Activated CD4-positive, alpha-beta memory T cell treated with anti-CD3 and anti-CD28 coated beads for 36 hours (primary cell): ENCODE data around the gene MYDGF. TPM values are rescaled to one million over a fixed set of nuclear protein-coding genes. Genes with fewer than 3 reads are reported as not detected.

Experiments
- CTCF ChIA-PET: fragments of 350-600 bp; sonication (Branson Sonifier 250); formaldehyde crosslinking; loops from one replicate; lab custom pipeline; 2021; ENCODE audit warnings: antibody characterized with exemption, inconsistent platforms; lab: Charles Lee
- POLR2A ChIA-PET: fragments of 350-600 bp; sonication (Branson Sonifier 250); formaldehyde crosslinking; loops from one replicate; lab custom pipeline; 2021; ENCODE audit warnings: antibody characterized with exemption; lab: Charles Lee
- DNase-seq: peaks from one replicate; pipeline ENCODE4 v3.0.0-alpha.2; 2020
- H3K27ac Mint-ChIP-seq: one replicate; pipeline ENCODE4 v1.8.0; 2021; ENCODE audit warnings: mixed read lengths
- H3K27me3 Mint-ChIP-seq: one replicate; pipeline ENCODE4 v1.8.0; 2021; ENCODE audit warnings: mixed read lengths
- H3K36me3 Mint-ChIP-seq: one replicate; pipeline ENCODE4 v1.8.0; 2021; ENCODE audit warnings: mixed read lengths
- H3K4me1 Mint-ChIP-seq: one replicate; pipeline ENCODE4 v1.8.0; 2021; ENCODE audit warnings: low read depth, mixed read lengths
- H3K4me3 Mint-ChIP-seq: one replicate; pipeline ENCODE4 v1.8.0; 2021; ENCODE audit warnings: mild to moderate bottlenecking, mixed read lengths
- H3K9me3 Mint-ChIP-seq: one replicate; pipeline ENCODE4 v1.8.0; 2021; ENCODE audit warnings: mixed read lengths
- intact Hi-C: fragments of 100-400 bp; cut with micrococcal nuclease; formaldehyde crosslinking; loops from one replicate; pipeline ENCODE4 v1.15.1; 2023
- total RNA-seq, 2 experiments: library from RNA; stranded (reverse); gene quantifications; one replicate each; pipeline ENCODE4 v1.2.3, GENCODE V29; 2021

The MYDGF gene
- total RNA-seq, 2 experiments from 2014 or later = 72.9 to 74.7 TPM

DNA sequence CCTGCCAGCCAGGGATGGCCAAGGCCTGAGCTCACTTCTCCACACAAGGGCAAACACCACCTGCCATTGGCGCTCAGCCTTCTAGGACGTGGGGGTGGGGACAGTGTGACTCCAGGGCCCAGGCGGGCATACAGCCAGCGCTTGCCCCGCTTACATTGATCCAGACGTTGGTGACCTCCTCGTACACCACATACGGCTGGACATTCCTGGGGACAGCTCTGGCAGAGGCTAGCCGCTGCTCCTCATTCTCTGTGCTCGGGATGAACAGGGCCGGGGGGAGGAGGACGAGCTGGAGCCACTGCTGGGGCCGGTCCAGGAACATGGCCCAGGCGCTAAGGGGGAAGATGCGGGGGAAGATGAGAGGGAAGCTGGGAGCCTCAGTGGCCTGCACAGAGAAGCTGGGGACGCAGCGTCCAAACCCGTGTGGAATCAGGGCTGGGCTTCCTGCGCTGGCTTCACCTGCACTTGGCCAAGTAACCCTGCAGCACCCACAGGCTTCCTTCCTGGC lies 25.1 kb upstream of the MYDGF start:
- Mint-ChIP-seq H3K27me3 (no peaks in the 10 kb centered on the region), H3K27ac (no peak overlapping the region), H3K4me3 (no peak overlapping the region), H3K4me1 (no peaks in the 10 kb centered on the region), H3K9me3 (no peaks in the 10 kb centered on the region), H3K36me3 (peaks cover 32% of the 10 kb centered on the region)
- intact Hi-C loops = no loop called here
- ChIA-PET POLR2A (no interaction called here), CTCF (no interaction called here)
- no peak for DNase-seq

GRCh38 chr19:4694211-4694987 lies 24.3 kb upstream of the MYDGF start:
- ChIA-PET CTCF (no interaction called here), POLR2A (no interaction called here)
- H3K9me3 Mint-ChIP-seq = no peaks in the 10 kb centered on the region
- H3K4me1 Mint-ChIP-seq = no peaks in the 10 kb centered on the region
- H3K36me3 Mint-ChIP-seq = peaks cover 33% of the 10 kb centered on the region
- no peak overlapping the region for H3K4me3 Mint-ChIP-seq
- DNase-seq = no peak
- H3K27ac Mint-ChIP-seq = no peak overlapping the region
- H3K27me3 Mint-ChIP-seq = no peaks in the 10 kb centered on the region
- intact Hi-C loops = no loop called here

- no peak for DNase-seq
- Mint-ChIP-seq H3K9me3 (no peaks in the 10 kb centered on the region), H3K27me3 (no peaks in the 10 kb centered on the region), H3K27ac (no peak overlapping the region), H3K4me3 (no peak overlapping the region), H3K4me1 (no peaks in the 10 kb centered on the region), H3K36me3 (peaks cover 31% of the 10 kb centered on the region)
- intact Hi-C loops = no loop called here
- ChIA-PET CTCF (no interaction called here), POLR2A (no interaction called here)
Measured at GRCh38 chr19:4693471-4694121, 23.5 kb upstream of the MYDGF start.

DNA sequence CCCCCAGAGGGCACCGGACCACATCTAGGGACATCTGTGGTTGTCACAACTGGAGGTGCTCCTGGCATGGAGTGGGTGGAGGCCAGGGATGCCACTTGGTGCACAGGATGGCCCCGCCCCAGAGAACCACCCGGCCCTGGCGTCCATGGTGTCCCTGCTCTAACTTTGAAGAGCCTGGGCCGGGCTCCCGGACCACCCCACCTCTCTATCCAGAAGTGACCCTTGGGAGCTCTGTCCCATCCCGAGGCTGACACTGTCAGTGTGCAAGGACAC lies 22.9 kb upstream of the MYDGF start:
- intact Hi-C loops = no loop called here
- DNase-seq = no peak
- H3K27me3 Mint-ChIP-seq = no peaks in the 10 kb centered on the region
- H3K4me1 Mint-ChIP-seq = no peaks in the 10 kb centered on the region
- ChIA-PET POLR2A (no interaction called here), CTCF (no interaction called here)
- H3K9me3 Mint-ChIP-seq = no peaks in the 10 kb centered on the region
- H3K27ac Mint-ChIP-seq = no peak overlapping the region
- H3K36me3 Mint-ChIP-seq = peaks cover 31% of the 10 kb centered on the region
- no peak overlapping the region for H3K4me3 Mint-ChIP-seq

DNA sequence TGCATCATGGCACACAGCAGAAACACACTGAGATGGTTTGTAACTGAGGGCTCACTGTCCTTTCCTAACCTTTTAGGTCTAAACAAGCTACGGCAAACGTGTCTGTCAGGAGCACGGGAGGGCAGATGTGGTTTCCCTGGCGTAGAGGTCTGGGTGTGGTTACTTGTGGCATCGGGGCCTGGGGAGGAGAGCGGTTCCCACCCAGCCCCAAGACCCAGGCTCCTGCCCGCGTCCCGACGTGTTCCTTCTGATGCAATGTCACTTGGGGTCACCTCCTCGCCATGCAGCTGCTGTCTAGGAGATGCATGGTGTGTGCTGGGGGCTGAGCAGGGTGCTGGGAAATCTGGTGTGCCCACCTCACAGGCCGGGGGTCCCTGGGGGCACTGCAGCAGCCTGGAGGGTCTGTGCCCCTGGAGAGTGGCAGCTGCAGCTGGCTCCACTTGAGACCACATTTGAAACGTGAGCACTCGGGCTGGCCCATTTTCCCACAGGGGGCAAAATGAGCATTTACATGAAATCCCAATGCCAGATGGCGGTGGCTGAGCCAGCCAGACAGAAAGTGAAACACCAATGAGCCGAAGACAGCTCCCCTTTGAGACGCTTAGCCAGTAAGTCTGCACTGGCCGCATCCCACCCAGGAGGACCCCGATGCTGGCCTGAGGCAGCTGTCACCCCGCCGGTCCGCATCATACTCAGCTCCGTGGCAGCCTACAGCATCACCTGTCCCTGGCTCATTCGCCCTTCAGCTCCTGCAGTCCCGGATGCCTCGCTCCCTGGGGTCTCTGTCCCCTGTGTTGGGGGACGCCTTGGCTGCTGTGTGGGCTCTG lies 22.3 kb upstream of the MYDGF start:
- POLR2A ChIA-PET = no interaction called here
- intact Hi-C loops = no loop called here
- Mint-ChIP-seq H3K9me3 (no peaks in the 10 kb centered on the region), H3K4me1 (no peaks in the 10 kb centered on the region), H3K27ac (no peak overlapping the region), H3K36me3 (peaks cover 29% of the 10 kb centered on the region), H3K27me3 (no peaks in the 10 kb centered on the region), H3K4me3 (no peak overlapping the region)
- DNase-seq = no peak
- CTCF ChIA-PET = no interaction called here

DNA sequence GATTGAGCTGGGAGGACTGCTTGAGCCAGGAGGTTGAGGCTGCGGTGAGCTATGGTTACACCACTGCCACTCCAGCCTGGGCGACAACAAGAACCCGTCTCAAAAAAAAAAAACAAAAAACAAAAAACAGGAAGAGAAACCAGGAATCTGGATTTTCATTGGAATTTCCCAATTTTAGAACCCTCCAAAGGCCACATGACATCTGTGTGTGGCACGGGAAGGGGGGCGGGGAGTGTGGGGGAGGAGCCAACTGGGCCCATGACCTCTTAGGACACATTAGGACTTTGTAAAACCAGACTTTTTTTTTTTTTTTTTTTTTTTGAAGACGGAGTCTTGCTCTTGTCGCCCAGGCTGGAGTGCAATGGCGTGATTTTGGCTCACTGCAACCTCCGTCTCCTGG lies 21.2 kb upstream of the MYDGF start:
- CTCF ChIA-PET = interaction anchor here (0.6 kb wide), 1 partner anchor 66 kb away, joined by 3 read pairs; no protein-coding TSS in a partner anchor
- Mint-ChIP-seq H3K4me1 (no peaks in the 10 kb centered on the region), H3K9me3 (no peaks in the 10 kb centered on the region), H3K27me3 (no peaks in the 10 kb centered on the region), H3K27ac (no peak overlapping the region), H3K4me3 (no peak overlapping the region), H3K36me3 (peaks cover 33% of the 10 kb centered on the region)
- DNase-seq = no peak
- POLR2A ChIA-PET = no interaction called here
- intact Hi-C loops = no loop called here

GRCh38 chr19:4690361-4690760 lies 20.2 kb upstream of the MYDGF start:
- H3K27me3 Mint-ChIP-seq = no peaks in the 10 kb centered on the region
- H3K27ac Mint-ChIP-seq = no peak overlapping the region
- ChIA-PET CTCF (no interaction called here), POLR2A (no interaction called here)
- H3K4me3 Mint-ChIP-seq = no peak overlapping the region
- no peak for DNase-seq
- peaks cover 28% of the 10 kb centered on the region for H3K36me3 Mint-ChIP-seq
- H3K4me1 Mint-ChIP-seq = no peaks in the 10 kb centered on the region
- no peaks in the 10 kb centered on the region for H3K9me3 Mint-ChIP-seq
- intact Hi-C loops = no loop called here

DNA sequence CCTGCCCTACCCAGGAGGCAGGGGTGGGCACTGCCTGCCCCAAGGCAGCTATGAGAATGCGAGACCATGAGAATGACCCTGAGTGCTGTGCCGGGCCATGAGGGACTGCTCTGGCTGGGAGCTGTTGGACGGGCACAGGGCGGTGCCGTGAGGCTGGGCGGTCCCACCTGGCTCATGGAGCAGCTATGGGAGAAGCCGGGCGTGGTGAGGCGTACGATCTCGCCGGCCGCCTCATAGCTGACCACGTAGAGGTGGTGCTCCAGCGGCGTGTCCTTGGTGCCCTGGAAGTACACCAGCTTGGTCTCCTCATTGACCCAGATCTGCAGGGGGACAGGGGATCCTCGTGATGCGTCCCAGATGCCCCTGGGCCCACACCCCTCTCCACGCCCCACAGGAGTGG lies 19.3 kb upstream of the MYDGF start:
- ChIA-PET POLR2A (no interaction called here), CTCF (interaction anchor here (0.7 to 1.0 kb wide), 2 partner anchors 102 to 164 kb away, joined by 3 read pairs; partner anchors contain the start of gene FEM1A)
- Mint-ChIP-seq H3K27me3 (no peaks in the 10 kb centered on the region), H3K9me3 (no peaks in the 10 kb centered on the region), H3K27ac (no peak overlapping the region), H3K4me1 (no peaks in the 10 kb centered on the region), H3K36me3 (peaks cover 24% of the 10 kb centered on the region), H3K4me3 (no peak overlapping the region)
- DNase-seq = no peak
- intact Hi-C loops = no loop called here

- peaks cover 27% of the 10 kb centered on the region for H3K36me3 Mint-ChIP-seq
- CTCF ChIA-PET = interaction anchor here (1.0 kb wide), 1 partner anchor 103 kb away, joined by 3 read pairs; the partner anchor contains the start of gene FEM1A
- no peaks in the 10 kb centered on the region for H3K4me1 Mint-ChIP-seq
- H3K27ac Mint-ChIP-seq = no peak overlapping the region
- no peaks in the 10 kb centered on the region for H3K27me3 Mint-ChIP-seq
- no peak for DNase-seq
- H3K9me3 Mint-ChIP-seq = no peaks in the 10 kb centered on the region
- no peak overlapping the region for H3K4me3 Mint-ChIP-seq
- POLR2A ChIA-PET = no interaction called here
- intact Hi-C loops = no loop called here
Measured at GRCh38 chr19:4688587-4688986, 18.4 kb upstream of the MYDGF start.

DNA sequence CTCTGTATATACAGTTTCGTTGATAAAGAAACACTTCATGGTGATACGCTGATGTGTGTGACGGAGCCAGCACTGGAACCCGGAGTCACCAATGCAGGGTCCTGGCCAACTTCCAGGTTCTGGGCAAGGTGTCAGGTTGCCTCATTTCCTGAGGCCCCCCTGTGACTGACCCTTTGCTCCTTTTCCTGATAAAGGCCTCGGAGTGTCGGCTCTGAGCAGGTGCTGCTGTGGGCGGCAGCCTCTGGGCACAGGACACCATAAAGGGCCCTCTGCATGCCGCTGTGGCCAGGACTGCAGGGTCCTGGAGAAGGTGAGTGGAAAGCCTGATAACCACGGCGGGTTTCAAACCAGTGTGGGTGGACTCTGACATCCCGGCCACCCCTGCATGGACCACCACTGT lies 17.3 kb upstream of the MYDGF start:
- intact Hi-C loops = no loop called here
- Mint-ChIP-seq H3K4me1 (no peaks in the 10 kb centered on the region), H3K27ac (no peak overlapping the region), H3K27me3 (no peaks in the 10 kb centered on the region), H3K36me3 (peaks cover 24% of the 10 kb centered on the region), H3K9me3 (no peaks in the 10 kb centered on the region), H3K4me3 (no peak overlapping the region)
- CTCF ChIA-PET = no interaction called here
- POLR2A ChIA-PET = no interaction called here
- no peak for DNase-seq

DNA sequence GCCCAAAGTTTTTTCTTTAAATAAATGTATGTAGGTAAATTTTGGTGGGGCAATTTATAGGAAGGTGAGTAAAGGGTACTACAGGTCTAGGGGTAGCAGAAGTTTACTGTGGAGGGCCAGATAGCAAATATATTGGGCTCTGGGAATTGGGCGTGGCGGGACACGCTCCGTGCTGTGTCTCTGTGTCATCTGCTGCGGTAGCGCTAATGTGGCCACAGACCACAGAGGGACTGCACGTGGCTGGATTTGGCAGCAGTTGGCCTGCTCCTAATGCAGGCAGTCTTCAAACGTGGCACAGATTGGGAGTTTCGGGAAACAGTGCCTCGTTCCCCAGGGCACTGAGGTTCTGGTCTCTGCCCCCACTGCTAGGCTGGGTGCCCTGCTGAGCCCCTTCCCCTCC lies 16.6 kb upstream of the MYDGF start:
- no peaks in the 10 kb centered on the region for H3K4me1 Mint-ChIP-seq
- DNase-seq = no peak
- ChIA-PET CTCF (no interaction called here), POLR2A (no interaction called here)
- intact Hi-C loops = no loop called here
- H3K27me3 Mint-ChIP-seq = no peaks in the 10 kb centered on the region
- H3K27ac Mint-ChIP-seq = no peak overlapping the region
- no peak overlapping the region for H3K4me3 Mint-ChIP-seq
- H3K9me3 Mint-ChIP-seq = no peaks in the 10 kb centered on the region
- H3K36me3 Mint-ChIP-seq = peaks cover 20% of the 10 kb centered on the region

GRCh38 chr19:4684312-4685095 lies 14.4 kb upstream of the MYDGF start:
- H3K27ac Mint-ChIP-seq = no peak overlapping the region
- no peaks in the 10 kb centered on the region for H3K4me1 Mint-ChIP-seq
- POLR2A ChIA-PET = no interaction called here
- no peaks in the 10 kb centered on the region for H3K27me3 Mint-ChIP-seq
- no peak overlapping the region for H3K4me3 Mint-ChIP-seq
- no peaks in the 10 kb centered on the region for H3K9me3 Mint-ChIP-seq
- CTCF ChIA-PET = no interaction called here
- intact Hi-C loops = no loop called here
- H3K36me3 Mint-ChIP-seq = peaks cover 17% of the 10 kb centered on the region
- no peak for DNase-seq
